Keratinocyte (primary cell): ENCODE results near the gene SFXN3.

Experiments
- CTCF ChIP-seq, 3 experiments: IDR thresholded peaks in 1 of 3; conservative IDR thresholded peaks in 1 of 3; optimal IDR thresholded peaks in 1 of 3; 2 replicates in 2 of 3; 3 replicates in 1 of 3; pipeline versions ENCODE3 to v1.5.1; 2011; ENCODE audit warnings: low read length in 3 of 3, mild to moderate bottlenecking in 3 of 3, moderate library complexity in 2 of 3, control low read depth in 1 of 3, inconsistent platforms in 1 of 3; ENCODE audit not compliant: insufficient read depth in 2 of 3; ENCODE audit errors: extremely low read depth in 1 of 3
- EZH2 ChIP-seq: IDR thresholded peaks from one replicate; pipeline ENCODE4 v1.6.1; 2012; ENCODE audit warnings: inconsistent platforms, mild to moderate bottlenecking, low read length, moderate library complexity

- TF ChIP-seq CTCF (optimal IDR thresholded peaks at IDR 0.05 in 1 of 3, IDR thresholded peaks at IDR 0.05 in 1 of 3, conservative IDR thresholded peaks at IDR 0.05 in 1 of 3; ENCODE audit: extremely low read depth in 1 of 3, insufficient read depth in 2 of 3, low read length in 3 of 3) (no peak), EZH2 (no peak)
Measured at GRCh38 chr10:101069441-101069840, 38.4 kb downstream of the SFXN3 start.
